ENCODE data around the gene HOXB2. TPM values are rescaled to one million over a fixed set of nuclear protein-coding genes. Genes with fewer than 3 reads are reported as not detected.

HOXB2 gene
- total and polyA plus RNA-seq, 8 donors: 6.7 to 83.0 (median 12.4) TPM

GRCh38 chr17:48587276-48588073, 42.6 kb upstream of the HOXB2 start:
- Histone ChIP-seq H3K36me3 (no peaks in the 10 kb centered on the region), H3K4me1 (peaks cover 18 to 77% (median 44%) of the 10 kb centered on the region in 4 donors), H3K27me3 (peaks cover 0 to 100% (median 76%) of the 10 kb centered on the region in 3 donors), H3K9me3 (no peaks in the 10 kb centered on the region), H3K4me3 (peak overlapping the region; percentile 50 to 56 (median 54)), H3K27ac (peak overlapping the region; percentile 48 to 95 (median 93))
- intact Hi-C loops (cut with DNase I; ENCODE audit: low total_unique reads): no loop called here
- DNase-seq: peak in 1 of 2 donors; percentile 62
- TF ChIP-seq POLR2A (IDR thresholded peaks at IDR 0.05): no peak
- TF ChIP-seq POLR2AphosphoS5 (IDR thresholded peaks at IDR 0.05): no peak
- no peak for TF ChIP-seq EP300 (IDR thresholded peaks at IDR 0.05)
- no peak for TF ChIP-seq CTCF (IDR thresholded peaks at IDR 0.05)
- WGBS, 5 donors: 20 to 37% (median 31%) methylated on average over 5 of the region's 5 CpGs

- 13 to 18% (median 16%) methylated on average over 34 of the region's 34 CpGs for WGBS, 5 donors
- DNase-seq: no peak
- peak overlapping the region; percentile 81 to 95 (median 93) for H3K27ac ChIP-seq
- no peaks in the 10 kb centered on the region for H3K9me3 ChIP-seq
- no peaks in the 10 kb centered on the region for H3K36me3 ChIP-seq
- TF ChIP-seq CTCF (IDR thresholded peaks at IDR 0.05): no peak
- TF ChIP-seq POLR2AphosphoS5 (IDR thresholded peaks at IDR 0.05): no peak
- TF ChIP-seq POLR2A (IDR thresholded peaks at IDR 0.05): no peak
- no peak for TF ChIP-seq EP300 (IDR thresholded peaks at IDR 0.05)
- intact Hi-C loops (cut with DNase I; ENCODE audit: low total_unique reads): no loop called here
- peaks cover 18 to 81% (median 45%) of the 10 kb centered on the region in 4 donors for H3K4me1 ChIP-seq
- H3K27me3 ChIP-seq: peaks cover 0 to 100% (median 76%) of the 10 kb centered on the region in 3 donors
- H3K4me3 ChIP-seq: peak overlapping the region; percentile 50 to 56 (median 54)
Observed at GRCh38 chr17:48586355-48587258, 41.7 kb upstream of the HOXB2 start.

- 21 to 45% (median 29%) methylated on average over 2 of the region's 2 CpGs for WGBS, 5 donors
- no peaks in the 10 kb centered on the region for H3K36me3 ChIP-seq
- peaks cover 18 to 77% (median 47%) of the 10 kb centered on the region in 4 donors for H3K4me1 ChIP-seq
- no peak for DNase-seq
- H3K4me3 ChIP-seq: peak overlapping the region in 3 of 4 donors; percentile 50 to 56 (median 52)
- peak overlapping the region; percentile 81 to 95 (median 93) for H3K27ac ChIP-seq
- H3K27me3 ChIP-seq: peaks cover 0 to 100% (median 80%) of the 10 kb centered on the region in 3 donors
- TF ChIP-seq POLR2AphosphoS5 (IDR thresholded peaks at IDR 0.05): no peak
- no peak for TF ChIP-seq EP300 (IDR thresholded peaks at IDR 0.05)
- no peak for TF ChIP-seq POLR2A (IDR thresholded peaks at IDR 0.05)
- TF ChIP-seq CTCF (IDR thresholded peaks at IDR 0.05): no peak
- no peaks in the 10 kb centered on the region for H3K9me3 ChIP-seq
- intact Hi-C loops (cut with DNase I; ENCODE audit: low total_unique reads): no loop called here
Observed at GRCh38 chr17:48584223-48584741, 39.4 kb upstream of the HOXB2 start.

GRCh38 chr17:48583708-48584222, 38.9 kb upstream of the HOXB2 start:
- Histone ChIP-seq H3K36me3 (no peaks in the 10 kb centered on the region), H3K27me3 (peaks cover 0 to 100% (median 82%) of the 10 kb centered on the region in 3 donors), H3K27ac (peak overlapping the region in 4 of 5 donors; percentile 91 to 95 (median 93)), H3K4me1 (peaks cover 18 to 80% (median 49%) of the 10 kb centered on the region in 4 donors), H3K9me3 (no peaks in the 10 kb centered on the region), H3K4me3 (no peak overlapping the region)
- no peak for TF ChIP-seq EP300 (IDR thresholded peaks at IDR 0.05)
- no peak for TF ChIP-seq POLR2AphosphoS5 (IDR thresholded peaks at IDR 0.05)
- TF ChIP-seq CTCF (IDR thresholded peaks at IDR 0.05): no peak
- no peak for TF ChIP-seq POLR2A (IDR thresholded peaks at IDR 0.05)
- 43 to 56% (median 51%) methylated on average over 3 of the region's 3 CpGs for WGBS, 5 donors
- DNase-seq: no peak
- intact Hi-C loops (cut with DNase I; ENCODE audit: low total_unique reads): no loop called here
